GDM1 (cell line): Measurements from ENCODE around the gene TLK1.

ENCODE experiments used
- DNase-seq: peaks from one replicate; lab custom pipeline; 2025; lab: John Stamatoyannopoulos, UW

Gene TLK1

GRCh38 chr2:170999654-171000053 is 161.0 kb downstream of the TLK1 start:
- no peak for DNase-seq

- DNase-seq = no peak
Measured at GRCh38 chr2:170997893-170998597, 162.6 kb downstream of the TLK1 start.

- DNase-seq = no peak
Measured at GRCh38 chr2:170996316-170996715, 164.4 kb downstream of the TLK1 start.

GRCh38 chr2:170991398-170992182 is 169.1 kb downstream of the TLK1 start:
- DNase-seq = no peak

GRCh38 chr2:170986566-170987258 is 174.0 kb downstream of the TLK1 start:
- DNase-seq = no peak

GRCh38 chr2:170985407-170985806 is 175.3 kb downstream of the TLK1 start:
- no peak for DNase-seq

GRCh38 chr2:170984079-170984478 is 176.6 kb downstream of the TLK1 start:
- DNase-seq = no peak

DNA sequence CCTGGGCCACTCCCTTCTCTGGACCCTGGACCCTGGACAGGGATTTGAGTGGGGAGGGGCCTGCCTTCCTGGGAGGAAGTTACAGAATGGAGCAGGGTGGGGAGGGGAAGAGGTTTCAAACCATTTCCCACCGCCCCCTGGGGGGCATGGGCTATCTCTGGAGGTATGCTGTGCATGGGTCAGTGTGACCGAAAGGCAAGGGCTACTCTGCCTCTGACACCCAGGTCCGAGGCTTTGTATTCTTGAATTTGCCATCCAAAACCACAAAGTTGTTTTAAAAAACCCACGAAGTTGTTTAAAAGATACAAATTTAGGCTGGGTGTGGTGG is 184.8 kb downstream of the TLK1 start:
- no peak for DNase-seq

DNA sequence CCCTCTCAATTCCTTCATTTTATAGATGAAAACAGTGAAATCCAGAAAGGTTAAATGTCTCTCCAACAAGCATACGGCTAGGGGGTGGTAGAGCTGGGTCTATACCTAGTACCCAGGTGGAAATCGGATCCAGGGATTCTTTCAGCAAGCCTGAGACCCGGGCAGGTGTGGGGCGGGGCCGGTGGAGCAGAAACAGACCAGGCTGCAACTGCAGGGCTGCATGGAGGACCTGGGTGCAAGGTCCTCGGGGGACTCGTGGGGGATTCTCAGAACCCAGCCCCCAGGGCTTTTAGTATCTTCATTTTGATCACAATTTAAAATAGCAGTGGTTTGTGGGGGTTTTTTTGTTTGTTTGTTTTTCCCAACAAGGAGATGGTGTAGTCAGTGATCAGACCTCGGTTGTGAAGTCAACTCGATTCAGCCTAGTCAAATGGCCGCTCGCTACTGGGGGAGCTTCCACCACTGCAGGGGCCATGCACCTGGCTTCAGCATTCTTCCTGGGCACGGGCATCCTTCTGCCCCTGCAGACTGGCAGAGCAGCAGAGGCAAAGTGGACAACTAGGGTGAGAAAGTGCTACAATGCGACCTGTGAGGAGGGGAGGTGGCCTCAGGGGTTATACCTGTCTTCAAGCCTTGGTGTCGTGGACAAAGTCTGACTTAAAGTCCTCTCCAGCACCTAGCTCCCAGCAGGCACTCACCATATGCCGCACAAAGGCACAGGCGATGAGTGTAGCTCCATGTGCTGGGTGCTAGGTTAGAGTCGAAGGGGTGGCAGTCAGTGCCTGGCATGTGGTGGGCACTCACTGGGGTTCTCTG is 185.4 kb downstream of the TLK1 start:
- no peak for DNase-seq

- no peak for DNase-seq
Measured at GRCh38 chr2:170974304-170974993, 186.2 kb downstream of the TLK1 start.

DNA sequence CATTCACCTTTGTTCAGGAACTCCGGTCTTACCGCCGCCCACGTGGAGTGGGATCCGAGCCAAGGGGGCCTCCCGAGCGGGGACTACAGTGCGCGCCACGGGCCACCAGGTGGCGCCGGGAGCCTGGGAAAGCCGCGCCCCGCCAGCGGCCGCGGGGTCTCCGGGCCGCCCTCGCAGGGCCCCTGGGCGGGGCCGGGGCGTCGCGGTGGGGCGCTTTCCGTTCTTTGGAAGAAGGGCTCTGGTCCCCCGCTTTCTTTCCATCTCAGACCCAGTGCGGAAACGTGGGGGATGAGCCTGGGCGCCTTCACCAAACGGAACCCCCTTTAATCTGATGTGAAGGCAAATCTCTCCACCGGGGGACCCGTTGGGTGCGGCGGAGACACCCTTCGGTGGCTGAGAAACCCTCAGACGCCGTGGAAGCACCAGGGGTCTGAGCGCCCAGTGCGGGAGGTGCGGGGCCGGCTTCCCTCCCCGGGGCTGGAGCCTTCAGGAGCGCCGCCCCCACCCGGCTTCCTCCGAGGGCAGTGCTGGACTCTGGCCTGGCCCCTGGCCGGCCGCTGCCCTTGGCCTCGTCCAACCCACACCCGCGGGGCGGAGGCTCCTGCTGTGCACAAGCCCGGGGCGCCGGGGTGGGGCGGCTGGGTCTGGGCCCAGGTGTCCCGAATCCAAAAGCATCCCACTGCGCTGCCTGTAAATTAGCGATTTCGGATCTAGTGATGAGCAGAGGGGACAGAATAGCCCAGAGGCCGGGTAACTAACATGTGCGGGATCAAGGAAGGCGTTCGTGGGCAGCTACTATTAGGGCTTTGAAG is 187.0 kb downstream of the TLK1 start:
- peak; percentile 65 for DNase-seq

GRCh38 chr2:170973225-170973491 is 187.5 kb downstream of the TLK1 start:
- no peak for DNase-seq

DNA sequence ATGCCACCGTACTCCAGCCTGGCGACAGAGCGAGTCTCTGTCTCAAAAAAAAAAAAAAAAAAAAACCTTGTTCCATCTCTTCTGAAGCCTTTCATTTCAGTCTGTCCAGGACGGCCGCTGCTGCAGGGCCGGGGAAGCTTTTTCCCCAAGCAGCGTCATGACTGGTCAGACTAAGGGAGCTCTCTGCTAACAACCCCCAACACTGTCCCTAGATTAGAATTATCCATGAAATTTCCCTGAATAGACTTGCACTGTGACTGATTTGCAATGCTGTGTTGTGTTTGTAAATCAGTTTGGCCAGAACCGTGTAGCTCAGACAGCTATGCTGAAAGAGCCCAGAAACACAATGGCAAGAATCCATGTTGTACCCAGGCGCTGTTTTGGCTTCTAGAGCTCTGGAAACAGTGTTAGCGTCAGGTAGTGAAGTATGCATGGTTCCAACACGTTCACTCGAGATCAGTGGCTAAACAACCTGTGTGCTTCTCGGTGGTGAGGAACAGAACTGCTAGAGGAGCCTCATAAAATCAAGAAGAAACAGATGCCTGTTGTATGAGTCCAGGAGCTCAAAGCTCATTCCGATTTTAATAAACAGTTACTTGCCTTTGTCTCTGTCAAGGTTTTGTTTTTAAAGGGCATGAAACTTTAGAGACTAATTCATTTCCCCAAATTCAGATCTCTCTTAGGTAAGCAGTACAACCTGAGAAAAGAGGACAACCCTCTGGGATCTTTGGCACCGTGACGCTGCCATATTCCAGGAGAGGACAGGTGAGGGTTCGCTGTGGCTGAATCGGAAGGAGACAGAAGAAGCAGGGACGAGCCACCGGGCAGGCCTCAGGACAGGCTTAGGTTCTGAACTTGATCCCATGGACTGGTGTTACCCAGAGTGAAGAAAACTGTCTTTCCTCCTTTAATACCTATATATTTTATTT is 188.1 kb downstream of the TLK1 start:
- no peak for DNase-seq

DNA sequence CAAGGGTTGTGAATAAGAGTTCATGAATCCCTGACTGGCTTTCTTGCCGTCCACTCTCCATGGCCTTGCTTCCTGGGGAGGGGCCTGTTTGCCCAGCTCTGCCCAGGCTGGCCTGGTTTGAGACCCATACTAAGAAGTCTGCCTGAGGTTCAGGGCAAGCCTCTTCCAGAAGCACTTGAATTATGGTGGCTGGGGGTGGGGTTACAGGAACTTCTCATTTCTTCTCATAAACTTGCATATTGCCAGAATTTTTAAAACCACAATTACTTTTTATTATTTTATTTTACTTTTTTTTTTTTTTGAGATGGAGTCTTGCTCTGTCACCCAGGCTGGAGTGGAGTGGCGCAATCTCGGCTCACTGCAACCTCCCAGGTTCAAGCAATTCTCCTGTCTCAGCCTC is 189.6 kb downstream of the TLK1 start:
- no peak for DNase-seq

DNA sequence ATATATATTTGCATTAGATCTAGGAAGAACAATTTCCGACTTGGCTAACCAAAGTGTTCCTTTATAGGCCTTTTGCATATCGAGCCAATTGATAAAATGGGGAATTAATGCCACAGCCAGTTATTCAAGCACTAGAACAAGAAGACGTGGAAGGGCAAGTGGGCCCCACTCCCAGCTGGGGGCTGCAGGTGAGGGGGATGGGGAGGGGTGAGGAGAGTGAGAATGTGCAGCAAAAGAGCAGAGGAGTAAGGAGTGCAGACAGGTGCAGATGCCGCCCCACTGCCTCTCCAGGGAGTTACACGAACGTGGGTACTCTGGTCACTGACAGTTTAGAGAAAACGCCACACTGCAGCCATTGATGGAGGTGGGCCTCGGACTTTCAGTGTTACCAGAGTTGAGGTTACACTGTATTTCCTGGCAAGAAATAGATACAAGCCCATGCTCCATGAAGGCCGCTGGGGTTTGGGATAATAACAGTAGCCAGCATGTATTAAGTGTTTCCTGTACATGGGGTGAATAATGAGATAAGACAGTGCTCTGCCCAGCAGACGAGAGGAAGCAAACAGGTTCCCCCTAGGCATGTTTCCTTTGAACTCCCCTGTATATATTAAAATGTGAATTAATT is 190.7 kb downstream of the TLK1 start:
- DNase-seq = no peak

DNA sequence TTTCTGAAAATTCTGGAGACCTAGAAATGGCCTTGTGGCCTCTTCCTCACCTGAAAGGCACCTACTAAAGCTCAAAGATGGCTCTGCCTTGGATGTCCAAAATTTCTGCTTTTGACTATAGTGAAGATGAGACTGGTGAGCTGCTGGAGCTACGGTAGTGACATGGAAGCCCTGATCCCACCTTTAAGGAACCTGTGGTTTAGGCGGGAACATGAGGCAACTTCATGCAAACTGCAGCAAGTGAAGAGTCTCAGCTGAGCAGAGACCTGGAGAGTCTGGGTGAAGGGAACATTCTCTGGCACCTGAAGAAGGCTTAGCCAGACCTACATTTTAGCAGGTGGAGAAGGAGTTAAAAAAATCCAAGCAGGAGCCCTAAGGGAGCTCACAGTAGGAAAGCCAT is 191.7 kb downstream of the TLK1 start:
- no peak for DNase-seq

DNA sequence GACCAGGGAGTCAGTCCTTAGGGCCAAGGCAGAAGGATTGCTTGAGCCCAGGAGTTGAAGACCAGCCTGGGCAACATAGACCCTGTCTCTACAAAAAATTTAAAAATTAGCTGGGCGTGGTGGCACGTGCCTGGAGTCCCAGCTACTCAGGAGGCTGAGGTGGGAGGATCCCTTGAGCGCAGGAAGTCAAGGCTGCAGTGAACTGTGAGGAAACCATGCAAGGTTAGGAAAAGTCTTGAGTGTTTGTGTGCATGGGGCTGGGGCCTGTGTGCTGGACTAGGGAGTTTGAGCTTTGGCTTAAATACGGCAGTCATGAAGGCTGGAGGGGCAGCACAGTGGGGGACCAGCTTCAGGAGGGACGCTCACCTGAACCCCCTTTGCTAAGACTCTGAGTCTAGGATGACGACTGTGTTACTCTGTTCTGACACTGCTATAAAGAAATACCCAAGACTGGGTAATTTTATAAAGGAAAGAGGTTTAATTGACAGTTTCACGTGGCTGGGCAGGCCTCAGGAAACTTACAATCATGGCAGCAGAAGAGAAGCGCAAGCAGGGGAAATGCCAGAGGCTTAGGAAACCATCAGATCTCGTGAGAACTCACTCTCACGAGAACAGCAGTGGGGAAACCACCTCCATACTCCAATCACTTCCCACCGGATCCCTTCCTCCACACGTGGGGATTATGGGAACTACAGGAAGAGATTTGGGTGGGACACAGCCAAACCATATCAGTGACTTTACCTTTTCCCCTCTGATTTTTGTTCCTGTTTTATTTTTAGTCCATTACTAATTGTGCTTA is 192.3 kb downstream of the TLK1 start:
- no peak for DNase-seq

DNA sequence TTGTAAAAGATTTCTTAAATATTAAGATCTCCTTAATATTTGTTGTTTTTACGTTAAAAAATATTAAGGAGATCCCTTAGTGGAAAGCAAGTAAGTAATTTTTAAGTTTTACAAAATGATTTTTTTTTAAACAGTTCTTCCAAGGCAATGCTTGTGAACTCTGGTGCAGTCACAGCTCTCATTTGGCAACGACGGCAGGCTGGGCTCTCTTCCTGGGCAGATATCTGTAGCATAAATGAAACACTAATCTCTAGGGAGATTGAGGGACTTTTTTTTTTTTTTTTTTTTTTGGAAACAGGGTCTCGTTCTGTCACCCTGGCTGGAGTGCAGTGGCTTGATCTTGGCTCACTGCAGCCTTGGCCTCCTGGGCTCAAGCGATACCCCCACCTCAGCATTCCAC is 193.1 kb downstream of the TLK1 start:
- no peak for DNase-seq
